CD4-positive, alpha-beta T cell (primary cell): ENCODE measurements around the gene SDC4. TPM values are rescaled to one million over a fixed set of nuclear protein-coding genes. Genes with fewer than 3 reads are reported as not detected.

Experiments used
- ATAC-seq: fragments of 200-7000 bp; cut with Tn5 transposase; one replicate; pipeline ENCODE4 v1.10.0; 2022; ENCODE audit warnings: mild to moderate bottlenecking; ENCODE audit not compliant: poor library complexity
- CTCF ChIA-PET: fragments of 350-600 bp; sonication (Branson Sonifier 250); formaldehyde crosslinking; loops from one replicate; lab custom pipeline; 2021; ENCODE audit warnings: antibody characterized with exemption, inconsistent platforms; lab: Charles Lee
- POLR2A ChIA-PET: fragments of 350-600 bp; sonication (Branson Sonifier 250); formaldehyde crosslinking; loops from one replicate; lab custom pipeline; 2021; ENCODE audit warnings: antibody characterized with exemption, inconsistent platforms; lab: Charles Lee
- DNase-seq, 14 experiments: peaks; one replicate each; pipeline ENCODE4 v3.0.0-alpha.2; 2013 to 2020; ENCODE audit warnings: mixed read lengths in 2 of 14
- H3K27ac ChIP-seq, 2 donors: one replicate each; pipeline versions ENCODE4 v1.5.1 to v1.7.0; 2013; ENCODE audit warnings: low read length in 2 of 2, low read depth in 1 of 2, mild to moderate bottlenecking in 1 of 2
- H3K27me3 ChIP-seq, 2 experiments: 1 replicate in 1 of 2; 2 replicates in 1 of 2; pipeline versions ENCODE4 v1.6.1 to v1.7.0; 2013; ENCODE audit warnings: low read length in 2 of 2, control low read depth in 1 of 2, mild to moderate bottlenecking in 1 of 2, moderate library complexity in 1 of 2; ENCODE audit not compliant: insufficient read depth in 2 of 2, control insufficient read depth in 1 of 2
- H3K36me3 ChIP-seq: one replicate; pipeline ENCODE4 v1.6.1; 2013; ENCODE audit warnings: low read length, control low read depth; ENCODE audit not compliant: insufficient read depth
- H3K4me1 ChIP-seq: one replicate; pipeline ENCODE4 v1.6.1; 2013; ENCODE audit warnings: low read length, control low read depth; ENCODE audit not compliant: insufficient read depth
- H3K4me3 ChIP-seq: one replicate; pipeline ENCODE4 v1.5.1; 2013; ENCODE audit warnings: mild to moderate bottlenecking, low read length, moderate library complexity
- H3K9me3 ChIP-seq, 2 experiments: 1 replicate in 1 of 2; 2 replicates in 1 of 2; pipeline versions ENCODE4 v1.6.1 to v1.7.0; 2013; ENCODE audit warnings: low read length in 2 of 2, mild to moderate bottlenecking in 2 of 2, control low read depth in 1 of 2, moderate library complexity in 1 of 2; ENCODE audit not compliant: control insufficient read depth in 1 of 2, insufficient read depth in 1 of 2
- H3K27ac Mint-ChIP-seq: one replicate; pipeline ENCODE4 v1.8.0; 2020; ENCODE audit warnings: mixed read lengths
- H3K27me3 Mint-ChIP-seq: one replicate; pipeline ENCODE4 v1.8.0; 2021; ENCODE audit warnings: mixed read lengths
- H3K36me3 Mint-ChIP-seq: one replicate; pipeline ENCODE4 v1.8.0; 2021; ENCODE audit warnings: low read depth, mixed read lengths
- H3K4me1 Mint-ChIP-seq: one replicate; pipeline ENCODE4 v1.8.0; 2021; ENCODE audit warnings: low read depth, mixed read lengths
- H3K4me3 Mint-ChIP-seq: one replicate; pipeline ENCODE4 v1.8.0; 2020; ENCODE audit warnings: mild to moderate bottlenecking, mixed read lengths
- H3K9me3 Mint-ChIP-seq: one replicate; pipeline ENCODE4 v1.8.0; 2020; ENCODE audit warnings: mixed read lengths
- intact Hi-C, 2 experiments: fragments of 100-400 bp; cut with DNase I in 1 of 2; cut with micrococcal nuclease in 1 of 2; formaldehyde crosslinking; loops; one replicate each; pipeline versions ENCODE4 v1.15.1 to v1.9.0; 2023 to 2025; cut with DNase I, micrococcal nuclease
- total RNA-seq, 174 experiments: library from RNA in 2 of 174; stranded (reverse) in 2 of 174; gene quantifications; one replicate each; pipeline ENCODE4 v1.2.3 and lab custom pipeline; 2021 to 2026
- TF ChIP-seq, protein P1 (sequence below): fragments of 200-600 bp; IDR thresholded peaks from one replicate; pipeline ENCODE4 v1.8.0; 2022; ENCODE audit warnings: antibody characterized with exemption, mild to moderate bottlenecking

SDC4 gene
- total RNA-seq, 2 experiments from 2014 or later, result 1.0 to 1.1 TPM

GRCh38 chr20:45303586-45304463, 44.4 kb downstream of the SDC4 start:
- H3K27ac ChIP-seq, result no peak overlapping the region
- CTCF ChIA-PET, result no interaction called here
- no peak for ATAC-seq
- Mint-ChIP-seq H3K9me3 (no peaks in the 10 kb centered on the region), H3K4me3 (no peak overlapping the region), H3K27me3 (peaks cover 62% of the 10 kb centered on the region), H3K36me3 (no peaks in the 10 kb centered on the region), H3K27ac (no peak overlapping the region), H3K4me1 (no peaks in the 10 kb centered on the region)
- no peak overlapping the region for H3K4me3 ChIP-seq
- intact Hi-C loops, result no loop called here
- POLR2A ChIA-PET, result no interaction called here
- peaks cover 5% of the 10 kb centered on the region for H3K4me1 ChIP-seq
- H3K27me3 ChIP-seq, result peaks cover 18 to 25% of the 10 kb centered on the region in 2 experiments
- TF ChIP-seq, protein P1, sequence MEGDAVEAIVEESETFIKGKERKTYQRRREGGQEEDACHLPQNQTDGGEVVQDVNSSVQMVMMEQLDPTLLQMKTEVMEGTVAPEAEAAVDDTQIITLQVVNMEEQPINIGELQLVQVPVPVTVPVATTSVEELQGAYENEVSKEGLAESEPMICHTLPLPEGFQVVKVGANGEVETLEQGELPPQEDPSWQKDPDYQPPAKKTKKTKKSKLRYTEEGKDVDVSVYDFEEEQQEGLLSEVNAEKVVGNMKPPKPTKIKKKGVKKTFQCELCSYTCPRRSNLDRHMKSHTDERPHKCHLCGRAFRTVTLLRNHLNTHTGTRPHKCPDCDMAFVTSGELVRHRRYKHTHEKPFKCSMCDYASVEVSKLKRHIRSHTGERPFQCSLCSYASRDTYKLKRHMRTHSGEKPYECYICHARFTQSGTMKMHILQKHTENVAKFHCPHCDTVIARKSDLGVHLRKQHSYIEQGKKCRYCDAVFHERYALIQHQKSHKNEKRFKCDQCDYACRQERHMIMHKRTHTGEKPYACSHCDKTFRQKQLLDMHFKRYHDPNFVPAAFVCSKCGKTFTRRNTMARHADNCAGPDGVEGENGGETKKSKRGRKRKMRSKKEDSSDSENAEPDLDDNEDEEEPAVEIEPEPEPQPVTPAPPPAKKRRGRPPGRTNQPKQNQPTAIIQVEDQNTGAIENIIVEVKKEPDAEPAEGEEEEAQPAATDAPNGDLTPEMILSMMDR, result no peak
- DNase-seq, result no peak
- H3K36me3 ChIP-seq, result no peaks in the 10 kb centered on the region
- peaks cover 0 to 9% of the 10 kb centered on the region in 2 experiments for H3K9me3 ChIP-seq

- Histone ChIP-seq H3K27me3 (peaks cover 9 to 15% of the 10 kb centered on the region in 2 experiments), H3K4me1 (peaks cover 5% of the 10 kb centered on the region), H3K36me3 (no peaks in the 10 kb centered on the region), H3K27ac (no peak overlapping the region), H3K4me3 (no peak overlapping the region), H3K9me3 (peaks cover 0 to 9% of the 10 kb centered on the region in 2 experiments)
- Mint-ChIP-seq H3K27me3 (peaks cover 57% of the 10 kb centered on the region), H3K4me1 (no peaks in the 10 kb centered on the region), H3K27ac (no peak overlapping the region), H3K36me3 (no peaks in the 10 kb centered on the region), H3K4me3 (no peak overlapping the region), H3K9me3 (no peaks in the 10 kb centered on the region)
- ChIA-PET CTCF (interaction anchor here (0.8 to 2.2 kb wide), 2 partner anchors 11 to 469 kb away, joined by 3 to 7 read pairs; no protein-coding TSS in a partner anchor), POLR2A (interaction anchor here (1.0 kb wide), 1 partner anchor 8 kb away, joined by 3 read pairs; no protein-coding TSS in a partner anchor)
- ATAC-seq (no peak), DNase-seq (no peak)
- TF ChIP-seq, protein P1, result no peak
- intact Hi-C loops, result no loop called here
Measured at GRCh38 chr20:45301824-45302271, 46.4 kb downstream of the SDC4 start.

- no peaks in the 10 kb centered on the region for H3K4me1 ChIP-seq
- H3K27me3 ChIP-seq, result peaks cover under 1 to 10% of the 10 kb centered on the region in 2 experiments
- Mint-ChIP-seq H3K36me3 (no peaks in the 10 kb centered on the region), H3K4me1 (no peaks in the 10 kb centered on the region), H3K27ac (no peak overlapping the region), H3K9me3 (no peaks in the 10 kb centered on the region), H3K27me3 (peaks cover 59% of the 10 kb centered on the region), H3K4me3 (no peak overlapping the region)
- peak in 2 of 14 experiments; percentile 14 to 33 for DNase-seq
- ATAC-seq, result peak; percentile 70
- no peak overlapping the region for H3K27ac ChIP-seq
- ChIA-PET POLR2A (no interaction called here), CTCF (interaction anchor here (0.8 to 2.2 kb wide), 2 partner anchors 11 to 470 kb away, joined by 3 to 7 read pairs; no protein-coding TSS in a partner anchor)
- no peak overlapping the region for H3K4me3 ChIP-seq
- intact Hi-C loops, result no loop called here
- no peaks in the 10 kb centered on the region for H3K36me3 ChIP-seq
- TF ChIP-seq, protein P1, result no peak
- H3K9me3 ChIP-seq, result peaks cover 0 to 4% of the 10 kb centered on the region in 2 experiments
Measured at GRCh38 chr20:45300961-45301360, 47.3 kb downstream of the SDC4 start.
